GM12872 (cell line): ENCODE measurements around the gene LHFPL2.
A peak's percentile ranks its signal among the peaks of the same experiment; 100 is the strongest.

Experiments
- CTCF ChIP-seq: IDR thresholded peaks from 3 replicates; pipeline ENCODE4 v1.5.1; 2011; ENCODE audit warnings: low read depth, mild to moderate bottlenecking, low read length, moderate library complexity; ENCODE audit not compliant: insufficient read depth

LHFPL2 gene

GRCh38 chr5:78543292-78543691, 105.3 kb downstream of the LHFPL2 start:
- no peak for TF ChIP-seq CTCF

GRCh38 chr5:78542321-78542840, 106.2 kb downstream of the LHFPL2 start:
- no peak for TF ChIP-seq CTCF

GRCh38 chr5:78541086-78541654, 107.4 kb downstream of the LHFPL2 start:
- TF ChIP-seq CTCF, result no peak

GRCh38 chr5:78540335-78541085, 108.1 kb downstream of the LHFPL2 start:
- TF ChIP-seq CTCF, result no peak

GRCh38 chr5:78538240-78538850, 110.2 kb downstream of the LHFPL2 start:
- no peak for TF ChIP-seq CTCF

GRCh38 chr5:78537821-78538220, 110.8 kb downstream of the LHFPL2 start:
- peak; percentile 60 for TF ChIP-seq CTCF

- TF ChIP-seq CTCF, result no peak
Measured at GRCh38 chr5:78537411-78537810, 111.2 kb downstream of the LHFPL2 start.
